Fibroblast of peridontal ligament (primary cell): ENCODE data around the gene SRF.

Experiments used
- DNase-seq: peaks from one replicate; pipeline ENCODE4 v3.0.0-alpha.2; 2010; ENCODE audit errors: extremely low read depth

SRF gene

GRCh38 chr6:43147691-43148477 lies 23.2 kb upstream of the SRF start:
- DNase-seq = no peak

DNA sequence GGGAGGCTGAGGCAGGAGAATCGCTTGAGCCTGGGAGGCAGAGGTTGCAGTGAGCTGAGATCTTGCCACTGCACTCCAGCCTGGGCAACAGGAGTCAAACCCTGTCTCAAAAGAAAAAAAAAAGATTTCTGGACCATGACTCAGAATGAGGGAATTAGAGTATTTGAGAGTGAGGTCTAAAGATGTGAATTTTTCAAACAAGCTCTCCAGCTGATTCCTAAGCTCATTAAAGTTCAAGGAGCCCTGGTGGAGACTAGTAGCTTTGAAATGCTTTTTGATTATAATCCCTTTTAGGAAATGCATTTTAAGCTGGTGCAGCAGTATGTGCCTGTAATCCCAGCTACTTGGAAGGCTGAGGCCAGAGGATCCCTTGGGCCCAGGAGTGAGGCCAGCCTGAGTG lies 21.8 kb upstream of the SRF start:
- peak; percentile 43 for DNase-seq

DNA sequence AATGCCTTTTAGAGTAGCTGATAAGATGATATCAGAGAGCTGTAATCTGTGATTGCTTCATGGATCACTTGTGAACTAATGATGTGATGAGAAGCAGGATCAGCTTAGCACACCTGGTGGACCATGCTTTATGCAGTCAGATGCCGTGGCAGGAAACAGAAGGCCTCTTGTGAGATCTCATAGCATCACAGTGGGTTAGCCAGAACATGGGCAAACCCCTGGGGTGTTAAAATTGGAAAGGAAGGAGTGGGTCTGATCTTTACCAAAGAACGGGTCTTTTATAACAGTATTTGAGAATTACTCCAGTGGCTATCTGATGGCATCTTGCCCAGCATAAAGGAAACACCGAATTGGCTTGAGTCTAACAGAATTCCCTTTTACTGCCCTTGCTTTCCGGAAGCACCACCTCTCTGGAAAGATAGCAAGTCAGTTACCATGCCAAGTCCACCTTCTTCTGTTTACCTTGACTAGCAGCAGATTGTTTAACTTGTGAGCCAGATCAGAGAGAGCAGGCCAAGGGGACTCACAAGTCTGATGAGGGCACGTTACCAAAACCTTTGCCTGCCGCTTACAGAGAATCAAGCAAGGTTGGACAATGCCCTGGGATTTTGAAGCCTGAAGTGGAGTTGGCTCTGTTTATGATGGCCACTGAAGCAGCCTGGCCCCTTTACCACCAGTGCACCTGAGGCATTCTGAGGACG lies 20.9 kb upstream of the SRF start:
- DNase-seq = no peak

DNA sequence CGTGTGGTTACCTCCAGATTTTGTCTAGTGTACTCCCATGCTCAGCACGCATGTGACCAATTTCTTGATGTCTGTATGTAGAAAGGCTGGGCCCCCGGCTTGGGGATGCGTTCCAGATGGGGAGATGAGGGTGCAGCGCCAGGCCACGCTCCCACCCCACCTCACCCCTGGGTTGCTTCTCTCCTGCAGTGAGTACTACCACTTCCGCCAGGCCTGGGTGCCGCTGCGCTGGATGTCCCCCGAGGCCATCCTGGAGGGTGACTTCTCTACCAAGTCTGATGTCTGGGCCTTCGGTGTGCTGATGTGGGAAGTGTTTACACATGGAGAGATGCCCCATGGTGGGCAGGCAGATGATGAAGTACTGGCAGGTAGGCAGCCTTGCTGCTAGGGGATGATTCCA lies 11.5 kb upstream of the SRF start:
- no peak for DNase-seq

- no peak for DNase-seq
Measured at GRCh38 chr6:43163899-43164298, 7.2 kb upstream of the SRF start.

- DNase-seq = no peak
Measured at GRCh38 chr6:43170417-43170930, 595 bp upstream of the SRF start.

DNA sequence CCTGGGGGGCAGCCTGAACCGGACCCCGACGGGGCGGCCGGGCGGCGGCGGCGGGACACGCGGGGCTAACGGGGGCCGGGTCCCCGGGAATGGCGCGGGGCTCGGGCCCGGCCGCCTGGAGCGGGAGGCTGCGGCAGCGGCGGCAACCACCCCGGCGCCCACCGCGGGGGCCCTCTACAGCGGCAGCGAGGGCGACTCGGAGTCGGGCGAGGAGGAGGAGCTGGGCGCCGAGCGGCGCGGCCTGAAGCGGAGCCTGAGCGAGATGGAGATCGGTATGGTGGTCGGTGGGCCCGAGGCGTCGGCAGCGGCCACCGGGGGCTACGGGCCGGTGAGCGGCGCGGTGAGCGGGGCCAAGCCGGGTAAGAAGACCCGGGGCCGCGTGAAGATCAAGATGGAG lies 636 bp downstream of the SRF start:
- no peak for DNase-seq

GRCh38 chr6:43172104-43173007 lies 1.3 kb downstream of the SRF start:
- no peak for DNase-seq

- no peak for DNase-seq
Measured at GRCh38 chr6:43173591-43174262, 2.7 kb downstream of the SRF start.

DNA sequence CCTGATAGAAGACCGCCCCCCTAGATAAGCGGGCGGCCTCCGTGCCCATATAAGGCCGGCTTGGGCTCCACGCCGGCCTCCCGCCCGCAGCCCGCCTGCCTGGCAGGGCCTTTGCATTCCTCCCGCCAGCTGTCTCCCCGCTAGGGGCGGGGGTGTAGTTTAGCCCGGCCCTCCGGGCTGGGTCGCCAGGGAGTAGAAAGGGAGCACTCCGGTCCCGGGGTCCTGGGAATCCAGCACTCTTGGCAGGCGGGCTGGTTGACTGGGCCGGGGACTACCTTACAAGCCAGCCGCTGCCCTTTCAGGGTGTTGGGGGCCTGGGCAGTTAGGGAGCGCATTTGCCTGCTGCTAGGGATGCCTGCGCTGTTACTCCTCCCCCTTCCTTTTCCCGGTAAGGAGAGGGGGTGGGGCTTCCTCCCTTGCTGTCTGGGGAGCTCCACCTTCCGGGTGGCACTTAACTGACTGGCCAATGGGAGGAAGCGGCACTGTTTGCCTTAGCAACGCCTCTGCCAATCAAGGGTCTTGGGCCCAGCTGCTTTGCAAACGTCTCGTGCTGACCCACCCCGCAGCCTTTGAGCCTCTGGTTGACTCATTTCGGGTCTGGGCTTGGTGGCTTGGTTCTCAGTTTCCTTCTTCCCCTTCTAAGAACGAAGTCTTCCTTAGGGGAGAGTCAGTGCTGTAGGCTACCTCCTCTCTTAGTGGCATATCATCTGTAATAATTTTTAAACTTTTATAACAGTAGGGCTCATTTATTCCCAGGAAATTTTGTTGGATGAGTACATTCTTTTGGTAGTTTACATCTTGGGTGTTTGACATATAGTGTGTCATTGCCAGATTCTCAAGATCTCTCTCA lies 3.4 kb downstream of the SRF start:
- DNase-seq = peak; percentile 99

- no peak for DNase-seq
Measured at GRCh38 chr6:43175676-43176422, 4.8 kb downstream of the SRF start.

DNA sequence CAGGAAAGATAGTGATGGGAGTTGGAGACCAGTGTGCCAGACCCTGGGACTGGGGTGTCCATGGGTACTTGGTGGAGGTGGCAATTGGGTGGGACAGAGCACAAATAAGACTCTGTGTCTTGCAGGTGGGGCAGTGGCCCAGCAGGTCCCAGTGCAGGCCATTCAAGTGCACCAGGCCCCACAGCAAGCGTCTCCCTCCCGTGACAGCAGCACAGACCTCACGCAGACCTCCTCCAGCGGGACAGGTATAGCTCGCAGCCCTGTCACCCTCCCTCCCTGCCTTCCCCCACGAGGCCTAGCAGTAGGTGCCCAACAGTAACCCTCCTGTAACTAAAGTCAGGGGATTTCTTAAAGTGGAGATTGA lies 5.3 kb downstream of the SRF start:
- no peak for DNase-seq

DNA sequence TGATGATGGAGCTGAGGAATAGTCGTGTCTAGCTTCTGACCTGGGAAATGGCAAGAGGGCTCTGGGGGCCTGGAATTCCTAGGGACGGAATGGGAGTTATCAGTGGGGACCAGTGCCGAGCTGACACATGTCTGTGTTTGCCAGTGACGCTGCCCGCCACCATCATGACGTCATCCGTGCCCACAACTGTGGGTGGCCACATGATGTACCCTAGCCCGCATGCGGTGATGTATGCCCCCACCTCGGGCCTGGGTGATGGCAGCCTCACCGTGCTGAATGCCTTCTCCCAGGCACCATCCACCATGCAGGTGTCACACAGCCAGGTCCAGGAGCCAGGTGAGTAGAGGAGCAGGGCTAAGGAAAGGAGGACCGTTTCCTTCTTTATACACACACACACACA lies 7.1 kb downstream of the SRF start:
- no peak for DNase-seq

DNA sequence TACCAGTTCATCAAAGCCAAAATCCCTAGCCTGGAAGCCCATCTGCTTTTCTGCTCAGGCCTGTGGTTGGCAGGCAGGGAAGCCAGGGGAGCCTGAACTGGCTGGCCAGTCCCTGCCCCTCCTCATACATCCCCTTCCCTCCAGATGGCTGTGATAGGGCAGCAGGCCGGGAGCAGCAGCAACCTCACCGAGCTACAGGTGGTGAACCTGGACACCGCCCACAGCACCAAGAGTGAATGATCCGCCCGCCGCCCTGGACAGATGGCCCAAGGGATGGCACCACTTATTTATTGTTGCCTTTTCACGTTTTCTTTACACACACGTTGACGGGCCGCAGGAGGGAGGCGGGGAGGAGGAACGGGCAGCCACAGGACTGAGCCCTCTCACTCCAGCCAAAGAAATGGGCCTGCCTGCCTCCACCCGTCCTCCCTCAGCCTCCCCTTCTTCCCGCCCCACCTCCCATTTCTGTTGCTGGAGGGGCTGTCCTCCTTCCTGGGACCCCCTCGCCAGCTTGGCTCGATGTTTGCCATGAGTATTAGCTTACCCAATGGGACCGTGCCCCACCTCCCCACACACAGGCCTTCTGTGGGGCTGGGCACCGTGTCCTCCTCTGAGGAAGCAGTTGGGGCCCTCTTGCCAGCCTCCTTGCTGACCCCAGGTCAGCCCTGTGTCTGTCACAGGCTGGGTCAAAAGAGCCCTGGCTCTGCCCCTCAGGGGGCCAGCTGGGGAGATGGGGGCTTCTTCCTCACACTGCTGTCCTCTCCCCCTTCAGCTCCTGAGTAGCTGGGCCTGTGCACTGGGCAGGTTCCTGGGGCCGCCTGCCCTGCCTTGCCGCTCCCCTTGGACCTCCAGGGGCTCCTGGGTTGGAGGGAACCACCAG lies 8.1 kb downstream of the SRF start:
- no peak for DNase-seq

DNA sequence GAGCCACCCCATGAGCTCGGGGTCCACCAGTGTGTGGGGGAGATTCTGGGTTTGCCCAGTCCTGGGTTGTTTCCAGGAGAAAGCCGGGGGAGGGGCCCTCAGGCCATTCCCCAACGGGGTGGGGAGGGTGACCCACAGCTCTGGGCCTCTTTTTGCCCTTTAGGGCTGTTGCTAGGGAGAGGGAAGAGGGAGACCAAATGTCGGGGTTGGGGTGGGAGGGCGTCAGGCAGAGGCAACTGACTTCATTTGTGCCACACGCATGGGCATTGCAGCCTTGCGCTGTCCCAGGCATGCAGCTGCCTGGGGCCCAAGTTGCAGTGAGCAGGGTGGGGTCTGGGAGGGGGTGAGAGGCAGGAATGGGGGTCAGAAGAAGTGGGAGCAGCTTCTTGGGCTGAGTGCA lies 9.0 kb downstream of the SRF start:
- DNase-seq = no peak

DNA sequence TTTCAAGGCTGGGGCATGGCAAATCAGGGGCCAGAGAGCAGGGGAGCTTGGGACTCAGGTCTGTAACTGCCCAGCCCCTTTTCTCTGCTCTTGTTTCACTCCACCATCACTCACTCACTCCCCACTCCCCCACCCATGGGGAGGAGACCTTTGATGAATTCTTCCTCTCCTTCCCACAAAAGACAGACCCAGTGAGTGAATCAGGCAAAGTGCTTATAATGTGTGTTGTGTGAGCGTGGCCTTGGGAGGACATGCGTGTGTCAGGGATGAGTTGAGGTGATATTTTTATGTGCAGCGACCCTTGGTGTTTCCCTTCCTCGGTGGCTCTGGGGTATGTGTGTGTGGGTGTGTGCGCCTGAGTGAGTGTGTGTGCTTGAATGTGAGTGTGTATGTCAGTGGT lies 9.9 kb downstream of the SRF start:
- DNase-seq = no peak

GRCh38 chr6:43181621-43181941 lies 10.5 kb downstream of the SRF start:
- no peak for DNase-seq

- peak; percentile 64 for DNase-seq
Measured at GRCh38 chr6:43181942-43182860, 11.1 kb downstream of the SRF start, which contains the start of gene CUL9. Gene CUL9, plus strand, starts transcription at chr6:43182196. Its CDS starts 2,115 bp downstream, at chr6:43184311.
